ENCODE data around the gene HOXA13. TPM values are rescaled to one million over a fixed set of nuclear protein-coding genes. Genes with fewer than 3 reads are reported as not detected.

The HOXA13 gene
- total and polyA plus RNA-seq, 2 experiments from 2014 or later = not detected

DNA sequence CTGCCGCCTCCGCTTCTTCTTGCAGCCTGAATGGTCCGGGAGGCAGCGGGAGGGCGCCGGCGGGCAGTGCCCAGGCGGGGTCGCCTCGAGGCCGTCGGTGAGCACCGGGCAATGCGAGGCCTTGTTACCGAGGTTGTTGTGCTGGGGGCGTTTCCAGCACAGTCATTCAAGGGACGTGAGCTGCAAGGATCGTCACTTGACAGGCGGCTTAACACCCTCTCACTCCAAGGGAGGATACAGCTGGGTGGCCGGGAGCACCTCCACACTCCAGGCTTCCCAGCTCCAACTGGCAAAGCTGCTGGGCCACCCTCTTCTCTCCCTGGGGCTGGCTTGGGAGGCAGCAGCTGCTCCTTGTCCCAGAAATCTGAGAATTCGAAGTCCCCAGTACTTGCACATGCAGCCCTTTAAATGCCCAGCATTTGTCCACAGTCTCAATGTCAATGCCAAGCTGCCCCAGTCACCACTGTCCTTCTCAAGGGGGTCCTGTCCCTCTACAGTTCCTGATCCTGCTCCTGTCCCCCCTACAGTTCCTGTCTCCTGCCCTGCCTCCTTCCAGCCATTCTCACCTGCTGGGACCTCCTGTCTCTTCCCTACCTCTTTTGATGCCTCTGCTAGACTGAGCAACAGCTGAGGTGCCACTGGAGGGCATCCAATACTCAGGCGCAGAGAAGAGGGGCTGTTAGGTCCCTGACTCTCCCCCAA lies 10.4 kb downstream of the HOXA13 start:
- H2AFZ ChIP-seq = no peak overlapping the region
- no peaks in the 10 kb centered on the region for H3K36me3 Mint-ChIP-seq (ENCODE audit: low read depth)
- H3K36me3 ChIP-seq (ENCODE audit: insufficient read depth) = no peaks in the 10 kb centered on the region
- peak overlapping the region; percentile 48 for H3K4me3 ChIP-seq
- no peak overlapping the region for H3K27ac ChIP-seq (ENCODE audit: low read depth)
- H3K4me1 ChIP-seq (ENCODE audit: insufficient read depth) = peaks cover 70% of the 10 kb centered on the region
- H3K27me3 ChIP-seq (ENCODE audit: insufficient read depth) = peaks cover 100% of the 10 kb centered on the region
- peaks cover 99% of the 10 kb centered on the region for H3K27me3 Mint-ChIP-seq (ENCODE audit: insufficient read depth, low read depth, poor library complexity)
- peak overlapping the region; percentile 77 for H3K4me2 ChIP-seq
- peaks cover 41% of the 10 kb centered on the region for H4K20me1 ChIP-seq (replicated peaks; ENCODE audit: insufficient read depth)
- DNase-seq (ENCODE audit: low spot score) (peak; percentile 47), ATAC-seq (no peak; the same call in 2 of the 3 replicates)
- no peaks in the 10 kb centered on the region; the same call in 1 of the 3 replicates for H3K9me3 Mint-ChIP-seq
- no peaks in the 10 kb centered on the region for H3K79me2 ChIP-seq (replicated peaks; ENCODE audit: insufficient read depth)
- H3F3A ChIP-seq (replicated peaks; ENCODE audit: low read depth) = peaks cover 56% of the 10 kb centered on the region
- H3K4me3 Mint-ChIP-seq = no peak overlapping the region; the same call in 2 of the 3 replicates
- no peaks in the 10 kb centered on the region for H3K9me2 ChIP-seq (ENCODE audit: insufficient read depth)
- TF ChIP-seq, protein P1, sequence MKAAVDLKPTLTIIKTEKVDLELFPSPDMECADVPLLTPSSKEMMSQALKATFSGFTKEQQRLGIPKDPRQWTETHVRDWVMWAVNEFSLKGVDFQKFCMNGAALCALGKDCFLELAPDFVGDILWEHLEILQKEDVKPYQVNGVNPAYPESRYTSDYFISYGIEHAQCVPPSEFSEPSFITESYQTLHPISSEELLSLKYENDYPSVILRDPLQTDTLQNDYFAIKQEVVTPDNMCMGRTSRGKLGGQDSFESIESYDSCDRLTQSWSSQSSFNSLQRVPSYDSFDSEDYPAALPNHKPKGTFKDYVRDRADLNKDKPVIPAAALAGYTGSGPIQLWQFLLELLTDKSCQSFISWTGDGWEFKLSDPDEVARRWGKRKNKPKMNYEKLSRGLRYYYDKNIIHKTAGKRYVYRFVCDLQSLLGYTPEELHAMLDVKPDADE (IDR thresholded peaks at IDR 0.05) = no peak
- TF ChIP-seq CREB1 (CRISPR knock-in tag; IDR thresholded peaks at IDR 0.05; ENCODE audit: low read depth) (no peak), JUNB (IDR thresholded peaks at IDR 0.05; ENCODE audit: unreplicated experiment) (no peak), ZNF114 (CRISPR knock-in tag; IDR thresholded peaks at IDR 0.05) (no peak), STAT1 (IDR thresholded peaks at IDR 0.05; ENCODE audit: unreplicated experiment) (no peak), NANOG (IDR thresholded peaks at IDR 0.05; ENCODE audit: borderline replicate concordance) (no peak), EZH2 (IDR thresholded peaks at IDR 0.05; ENCODE audit: low read depth, unreplicated experiment) (peak; percentile 75), EZH2phosphoT487 (IDR thresholded peaks at IDR 0.05; ENCODE audit: unreplicated experiment) (peak; percentile 60), POLR2AphosphoS5 (IDR thresholded peaks at IDR 0.05; ENCODE audit: low read depth) (no peak), ZNF331 (CRISPR knock-in tag; IDR thresholded peaks at IDR 0.05; ENCODE audit: low read depth) (no peak)
- TF ChIP-seq, protein P2, sequence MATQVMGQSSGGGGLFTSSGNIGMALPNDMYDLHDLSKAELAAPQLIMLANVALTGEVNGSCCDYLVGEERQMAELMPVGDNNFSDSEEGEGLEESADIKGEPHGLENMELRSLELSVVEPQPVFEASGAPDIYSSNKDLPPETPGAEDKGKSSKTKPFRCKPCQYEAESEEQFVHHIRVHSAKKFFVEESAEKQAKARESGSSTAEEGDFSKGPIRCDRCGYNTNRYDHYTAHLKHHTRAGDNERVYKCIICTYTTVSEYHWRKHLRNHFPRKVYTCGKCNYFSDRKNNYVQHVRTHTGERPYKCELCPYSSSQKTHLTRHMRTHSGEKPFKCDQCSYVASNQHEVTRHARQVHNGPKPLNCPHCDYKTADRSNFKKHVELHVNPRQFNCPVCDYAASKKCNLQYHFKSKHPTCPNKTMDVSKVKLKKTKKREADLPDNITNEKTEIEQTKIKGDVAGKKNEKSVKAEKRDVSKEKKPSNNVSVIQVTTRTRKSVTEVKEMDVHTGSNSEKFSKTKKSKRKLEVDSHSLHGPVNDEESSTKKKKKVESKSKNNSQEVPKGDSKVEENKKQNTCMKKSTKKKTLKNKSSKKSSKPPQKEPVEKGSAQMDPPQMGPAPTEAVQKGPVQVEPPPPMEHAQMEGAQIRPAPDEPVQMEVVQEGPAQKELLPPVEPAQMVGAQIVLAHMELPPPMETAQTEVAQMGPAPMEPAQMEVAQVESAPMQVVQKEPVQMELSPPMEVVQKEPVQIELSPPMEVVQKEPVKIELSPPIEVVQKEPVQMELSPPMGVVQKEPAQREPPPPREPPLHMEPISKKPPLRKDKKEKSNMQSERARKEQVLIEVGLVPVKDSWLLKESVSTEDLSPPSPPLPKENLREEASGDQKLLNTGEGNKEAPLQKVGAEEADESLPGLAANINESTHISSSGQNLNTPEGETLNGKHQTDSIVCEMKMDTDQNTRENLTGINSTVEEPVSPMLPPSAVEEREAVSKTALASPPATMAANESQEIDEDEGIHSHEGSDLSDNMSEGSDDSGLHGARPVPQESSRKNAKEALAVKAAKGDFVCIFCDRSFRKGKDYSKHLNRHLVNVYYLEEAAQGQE (IDR thresholded peaks at IDR 0.05; ENCODE audit: unreplicated experiment) = no peak
- TF ChIP-seq, protein P3, sequence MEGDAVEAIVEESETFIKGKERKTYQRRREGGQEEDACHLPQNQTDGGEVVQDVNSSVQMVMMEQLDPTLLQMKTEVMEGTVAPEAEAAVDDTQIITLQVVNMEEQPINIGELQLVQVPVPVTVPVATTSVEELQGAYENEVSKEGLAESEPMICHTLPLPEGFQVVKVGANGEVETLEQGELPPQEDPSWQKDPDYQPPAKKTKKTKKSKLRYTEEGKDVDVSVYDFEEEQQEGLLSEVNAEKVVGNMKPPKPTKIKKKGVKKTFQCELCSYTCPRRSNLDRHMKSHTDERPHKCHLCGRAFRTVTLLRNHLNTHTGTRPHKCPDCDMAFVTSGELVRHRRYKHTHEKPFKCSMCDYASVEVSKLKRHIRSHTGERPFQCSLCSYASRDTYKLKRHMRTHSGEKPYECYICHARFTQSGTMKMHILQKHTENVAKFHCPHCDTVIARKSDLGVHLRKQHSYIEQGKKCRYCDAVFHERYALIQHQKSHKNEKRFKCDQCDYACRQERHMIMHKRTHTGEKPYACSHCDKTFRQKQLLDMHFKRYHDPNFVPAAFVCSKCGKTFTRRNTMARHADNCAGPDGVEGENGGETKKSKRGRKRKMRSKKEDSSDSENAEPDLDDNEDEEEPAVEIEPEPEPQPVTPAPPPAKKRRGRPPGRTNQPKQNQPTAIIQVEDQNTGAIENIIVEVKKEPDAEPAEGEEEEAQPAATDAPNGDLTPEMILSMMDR (conservative IDR thresholded peaks at IDR 0.05; ENCODE audit: low read depth in 2 of 2) = no peak
- TF ChIP-seq, protein P4, sequence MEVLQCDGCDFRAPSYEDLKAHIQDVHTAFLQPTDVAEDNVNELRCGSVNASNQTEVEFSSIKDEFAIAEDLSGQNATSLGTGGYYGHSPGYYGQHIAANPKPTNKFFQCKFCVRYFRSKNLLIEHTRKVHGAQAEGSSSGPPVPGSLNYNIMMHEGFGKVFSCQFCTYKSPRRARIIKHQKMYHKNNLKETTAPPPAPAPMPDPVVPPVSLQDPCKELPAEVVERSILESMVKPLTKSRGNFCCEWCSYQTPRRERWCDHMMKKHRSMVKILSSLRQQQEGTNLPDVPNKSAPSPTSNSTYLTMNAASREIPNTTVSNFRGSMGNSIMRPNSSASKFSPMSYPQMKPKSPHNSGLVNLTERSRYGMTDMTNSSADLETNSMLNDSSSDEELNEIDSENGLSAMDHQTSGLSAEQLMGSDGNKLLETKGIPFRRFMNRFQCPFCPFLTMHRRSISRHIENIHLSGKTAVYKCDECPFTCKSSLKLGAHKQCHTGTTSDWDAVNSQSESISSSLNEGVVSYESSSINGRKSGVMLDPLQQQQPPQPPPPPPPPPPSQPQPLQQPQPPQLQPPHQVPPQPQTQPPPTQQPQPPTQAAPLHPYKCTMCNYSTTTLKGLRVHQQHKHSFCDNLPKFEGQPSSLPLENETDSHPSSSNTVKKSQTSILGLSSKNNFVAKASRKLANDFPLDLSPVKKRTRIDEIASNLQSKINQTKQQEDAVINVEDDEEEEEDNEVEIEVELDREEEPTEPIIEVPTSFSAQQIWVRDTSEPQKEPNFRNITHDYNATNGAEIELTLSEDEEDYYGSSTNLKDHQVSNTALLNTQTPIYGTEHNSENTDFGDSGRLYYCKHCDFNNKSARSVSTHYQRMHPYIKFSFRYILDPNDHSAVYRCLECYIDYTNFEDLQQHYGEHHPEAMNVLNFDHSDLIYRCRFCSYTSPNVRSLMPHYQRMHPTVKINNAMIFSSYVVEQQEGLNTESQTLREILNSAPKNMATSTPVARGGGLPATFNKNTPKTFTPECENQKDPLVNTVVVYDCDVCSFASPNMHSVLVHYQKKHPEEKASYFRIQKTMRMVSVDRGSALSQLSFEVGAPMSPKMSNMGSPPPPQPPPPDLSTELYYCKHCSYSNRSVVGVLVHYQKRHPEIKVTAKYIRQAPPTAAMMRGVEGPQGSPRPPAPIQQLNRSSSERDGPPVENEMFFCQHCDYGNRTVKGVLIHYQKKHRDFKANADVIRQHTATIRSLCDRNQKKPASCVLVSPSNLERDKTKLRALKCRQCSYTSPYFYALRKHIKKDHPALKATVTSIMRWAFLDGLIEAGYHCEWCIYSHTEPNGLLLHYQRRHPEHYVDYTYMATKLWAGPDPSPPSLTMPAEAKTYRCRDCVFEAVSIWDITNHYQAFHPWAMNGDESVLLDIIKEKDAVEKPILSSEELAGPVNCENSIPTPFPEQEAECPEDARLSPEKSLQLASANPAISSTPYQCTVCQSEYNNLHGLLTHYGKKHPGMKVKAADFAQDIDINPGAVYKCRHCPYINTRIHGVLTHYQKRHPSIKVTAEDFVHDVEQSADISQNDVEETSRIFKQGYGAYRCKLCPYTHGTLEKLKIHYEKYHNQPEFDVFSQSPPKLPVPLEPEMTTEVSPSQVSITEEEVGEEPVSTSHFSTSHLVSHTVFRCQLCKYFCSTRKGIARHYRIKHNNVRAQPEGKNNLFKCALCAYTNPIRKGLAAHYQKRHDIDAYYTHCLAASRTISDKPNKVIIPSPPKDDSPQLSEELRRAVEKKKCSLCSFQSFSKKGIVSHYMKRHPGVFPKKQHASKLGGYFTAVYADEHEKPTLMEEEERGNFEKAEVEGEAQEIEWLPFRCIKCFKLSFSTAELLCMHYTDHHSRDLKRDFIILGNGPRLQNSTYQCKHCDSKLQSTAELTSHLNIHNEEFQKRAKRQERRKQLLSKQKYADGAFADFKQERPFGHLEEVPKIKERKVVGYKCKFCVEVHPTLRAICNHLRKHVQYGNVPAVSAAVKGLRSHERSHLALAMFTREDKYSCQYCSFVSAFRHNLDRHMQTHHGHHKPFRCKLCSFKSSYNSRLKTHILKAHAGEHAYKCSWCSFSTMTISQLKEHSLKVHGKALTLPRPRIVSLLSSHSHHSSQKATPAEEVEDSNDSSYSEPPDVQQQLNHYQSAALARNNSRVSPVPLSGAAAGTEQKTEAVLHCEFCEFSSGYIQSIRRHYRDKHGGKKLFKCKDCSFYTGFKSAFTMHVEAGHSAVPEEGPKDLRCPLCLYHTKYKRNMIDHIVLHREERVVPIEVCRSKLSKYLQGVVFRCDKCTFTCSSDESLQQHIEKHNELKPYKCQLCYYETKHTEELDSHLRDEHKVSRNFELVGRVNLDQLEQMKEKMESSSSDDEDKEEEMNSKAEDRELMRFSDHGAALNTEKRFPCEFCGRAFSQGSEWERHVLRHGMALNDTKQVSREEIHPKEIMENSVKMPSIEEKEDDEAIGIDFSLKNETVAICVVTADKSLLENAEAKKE (CRISPR knock-in tag; IDR thresholded peaks at IDR 0.05) = no peak
- peaks cover 41% of the 10 kb centered on the region for H3K4me1 Mint-ChIP-seq
- H3K27ac Mint-ChIP-seq = no peak overlapping the region

Data from GM23338 (cell line).